H1 (cell line): ENCODE results near the gene CTF1. TPM values are rescaled to one million over a fixed set of nuclear protein-coding genes. Genes with fewer than 3 reads are reported as not detected.

Source experiments
- ATF2 ChIP-seq: IDR thresholded peaks from 2 replicates; pipeline ENCODE4 v1.6.1; 2012; ENCODE audit warnings: low read length, inconsistent platforms
- HDAC2 ChIP-seq, 2 experiments: fragments of 300-600 bp in 1 of 2; sonication (generic) in 1 of 2; IDR thresholded peaks; 2 replicates each; pipeline ENCODE4 v1.6.1; 2011 to 2012; ENCODE audit warnings: low read depth in 2 of 2, low read length in 2 of 2, mild to moderate bottlenecking in 2 of 2, moderate library complexity in 2 of 2, borderline replicate concordance in 1 of 2, inconsistent platforms in 1 of 2
- JUND ChIP-seq: IDR thresholded peaks from 2 replicates; pipeline ENCODE4 v1.6.1; 2011; ENCODE audit warnings: mild to moderate bottlenecking, improper control_type of control experiment, low read length
- MAFK ChIP-seq: IDR thresholded peaks from 2 replicates; pipeline ENCODE4 v1.6.1; 2012; ENCODE audit warnings: low read depth, mild to moderate bottlenecking, improper control_type of control experiment, low read length
- MAX ChIP-seq: IDR thresholded peaks from 2 replicates; pipeline ENCODE4 v1.6.1; 2012; ENCODE audit warnings: inconsistent platforms
- PHF8 ChIP-seq: fragments of 200-600 bp; sonication (generic); conservative IDR thresholded peaks from 2 replicates; pipeline ENCODE4 v1.7.1; 2012; ENCODE audit warnings: low read depth, mild to moderate bottlenecking, inconsistent platforms, low read length, moderate library complexity
- SP2 ChIP-seq: IDR thresholded peaks from 2 replicates; pipeline ENCODE4 v1.6.1; 2012; ENCODE audit warnings: mild to moderate bottlenecking, low read length, inconsistent platforms
- TBP ChIP-seq: IDR thresholded peaks from 2 replicates; pipeline ENCODE4 v1.6.1; 2011; ENCODE audit warnings: low read depth, low read length, improper control_type of control experiment
- polyA plus RNA-seq, 7 experiments: library from polyadenylated mRNA; depleted of rRNA in 3 of 7; stranded (reverse) in 5 of 7; unstranded in 2 of 7; fragments of >200 nt in 5 of 7; fragments of 200-250 nt in 2 of 7; gene quantifications; 1 replicate in 5 of 7; 2 replicates in 1 of 7; 4 replicates in 1 of 7; pipeline versions ENCODE4 v1.2.1 to v1.2.3, GENCODE V29; 2011 to 2013; ENCODE audit warnings: missing spikeins in 2 of 7, mixed read lengths in 2 of 7
- total RNA-seq: library from RNA; stranded (reverse); fragmentation: NEBNext Ultra II Directional; extraction: Animal tissue kit (Norgen Biotek cat#: 25700); gene quantifications from 2 replicates; pipeline ENCODE4 v1.2.1, GENCODE V29; 2021
- TF ChIP-seq, protein P1 (sequence below): fragments of 300-600 bp; sonication (generic); IDR thresholded peaks from 2 replicates; pipeline ENCODE4 v1.7.1; 2012; ENCODE audit warnings: low read length, moderate library complexity, mild to moderate bottlenecking, inconsistent platforms; ENCODE audit not compliant: insufficient replicate concordance

Gene CTF1
- total and polyA plus RNA-seq, 2 of the 8 experiments (the other 6 are each of a cell fraction or from before 2014, with no cell fraction given): 0.97 to 3.4 TPM

- TF ChIP-seq ATF2: no peak
- no peak for TF ChIP-seq MAX
- no peak for TF ChIP-seq TBP
- TF ChIP-seq, protein P1, sequence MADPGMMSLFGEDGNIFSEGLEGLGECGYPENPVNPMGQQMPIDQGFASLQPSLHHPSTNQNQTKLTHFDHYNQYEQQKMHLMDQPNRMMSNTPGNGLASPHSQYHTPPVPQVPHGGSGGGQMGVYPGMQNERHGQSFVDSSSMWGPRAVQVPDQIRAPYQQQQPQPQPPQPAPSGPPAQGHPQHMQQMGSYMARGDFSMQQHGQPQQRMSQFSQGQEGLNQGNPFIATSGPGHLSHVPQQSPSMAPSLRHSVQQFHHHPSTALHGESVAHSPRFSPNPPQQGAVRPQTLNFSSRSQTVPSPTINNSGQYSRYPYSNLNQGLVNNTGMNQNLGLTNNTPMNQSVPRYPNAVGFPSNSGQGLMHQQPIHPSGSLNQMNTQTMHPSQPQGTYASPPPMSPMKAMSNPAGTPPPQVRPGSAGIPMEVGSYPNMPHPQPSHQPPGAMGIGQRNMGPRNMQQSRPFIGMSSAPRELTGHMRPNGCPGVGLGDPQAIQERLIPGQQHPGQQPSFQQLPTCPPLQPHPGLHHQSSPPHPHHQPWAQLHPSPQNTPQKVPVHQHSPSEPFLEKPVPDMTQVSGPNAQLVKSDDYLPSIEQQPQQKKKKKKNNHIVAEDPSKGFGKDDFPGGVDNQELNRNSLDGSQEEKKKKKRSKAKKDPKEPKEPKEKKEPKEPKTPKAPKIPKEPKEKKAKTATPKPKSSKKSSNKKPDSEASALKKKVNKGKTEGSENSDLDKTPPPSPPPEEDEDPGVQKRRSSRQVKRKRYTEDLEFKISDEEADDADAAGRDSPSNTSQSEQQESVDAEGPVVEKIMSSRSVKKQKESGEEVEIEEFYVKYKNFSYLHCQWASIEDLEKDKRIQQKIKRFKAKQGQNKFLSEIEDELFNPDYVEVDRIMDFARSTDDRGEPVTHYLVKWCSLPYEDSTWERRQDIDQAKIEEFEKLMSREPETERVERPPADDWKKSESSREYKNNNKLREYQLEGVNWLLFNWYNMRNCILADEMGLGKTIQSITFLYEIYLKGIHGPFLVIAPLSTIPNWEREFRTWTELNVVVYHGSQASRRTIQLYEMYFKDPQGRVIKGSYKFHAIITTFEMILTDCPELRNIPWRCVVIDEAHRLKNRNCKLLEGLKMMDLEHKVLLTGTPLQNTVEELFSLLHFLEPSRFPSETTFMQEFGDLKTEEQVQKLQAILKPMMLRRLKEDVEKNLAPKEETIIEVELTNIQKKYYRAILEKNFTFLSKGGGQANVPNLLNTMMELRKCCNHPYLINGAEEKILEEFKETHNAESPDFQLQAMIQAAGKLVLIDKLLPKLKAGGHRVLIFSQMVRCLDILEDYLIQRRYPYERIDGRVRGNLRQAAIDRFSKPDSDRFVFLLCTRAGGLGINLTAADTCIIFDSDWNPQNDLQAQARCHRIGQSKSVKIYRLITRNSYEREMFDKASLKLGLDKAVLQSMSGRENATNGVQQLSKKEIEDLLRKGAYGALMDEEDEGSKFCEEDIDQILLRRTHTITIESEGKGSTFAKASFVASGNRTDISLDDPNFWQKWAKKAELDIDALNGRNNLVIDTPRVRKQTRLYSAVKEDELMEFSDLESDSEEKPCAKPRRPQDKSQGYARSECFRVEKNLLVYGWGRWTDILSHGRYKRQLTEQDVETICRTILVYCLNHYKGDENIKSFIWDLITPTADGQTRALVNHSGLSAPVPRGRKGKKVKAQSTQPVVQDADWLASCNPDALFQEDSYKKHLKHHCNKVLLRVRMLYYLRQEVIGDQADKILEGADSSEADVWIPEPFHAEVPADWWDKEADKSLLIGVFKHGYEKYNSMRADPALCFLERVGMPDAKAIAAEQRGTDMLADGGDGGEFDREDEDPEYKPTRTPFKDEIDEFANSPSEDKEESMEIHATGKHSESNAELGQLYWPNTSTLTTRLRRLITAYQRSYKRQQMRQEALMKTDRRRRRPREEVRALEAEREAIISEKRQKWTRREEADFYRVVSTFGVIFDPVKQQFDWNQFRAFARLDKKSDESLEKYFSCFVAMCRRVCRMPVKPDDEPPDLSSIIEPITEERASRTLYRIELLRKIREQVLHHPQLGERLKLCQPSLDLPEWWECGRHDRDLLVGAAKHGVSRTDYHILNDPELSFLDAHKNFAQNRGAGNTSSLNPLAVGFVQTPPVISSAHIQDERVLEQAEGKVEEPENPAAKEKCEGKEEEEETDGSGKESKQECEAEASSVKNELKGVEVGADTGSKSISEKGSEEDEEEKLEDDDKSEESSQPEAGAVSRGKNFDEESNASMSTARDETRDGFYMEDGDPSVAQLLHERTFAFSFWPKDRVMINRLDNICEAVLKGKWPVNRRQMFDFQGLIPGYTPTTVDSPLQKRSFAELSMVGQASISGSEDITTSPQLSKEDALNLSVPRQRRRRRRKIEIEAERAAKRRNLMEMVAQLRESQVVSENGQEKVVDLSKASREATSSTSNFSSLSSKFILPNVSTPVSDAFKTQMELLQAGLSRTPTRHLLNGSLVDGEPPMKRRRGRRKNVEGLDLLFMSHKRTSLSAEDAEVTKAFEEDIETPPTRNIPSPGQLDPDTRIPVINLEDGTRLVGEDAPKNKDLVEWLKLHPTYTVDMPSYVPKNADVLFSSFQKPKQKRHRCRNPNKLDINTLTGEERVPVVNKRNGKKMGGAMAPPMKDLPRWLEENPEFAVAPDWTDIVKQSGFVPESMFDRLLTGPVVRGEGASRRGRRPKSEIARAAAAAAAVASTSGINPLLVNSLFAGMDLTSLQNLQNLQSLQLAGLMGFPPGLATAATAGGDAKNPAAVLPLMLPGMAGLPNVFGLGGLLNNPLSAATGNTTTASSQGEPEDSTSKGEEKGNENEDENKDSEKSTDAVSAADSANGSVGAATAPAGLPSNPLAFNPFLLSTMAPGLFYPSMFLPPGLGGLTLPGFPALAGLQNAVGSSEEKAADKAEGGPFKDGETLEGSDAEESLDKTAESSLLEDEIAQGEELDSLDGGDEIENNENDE: no peak
- TF ChIP-seq HDAC2 (IDR thresholded peaks at IDR 0.05; ENCODE audit: borderline replicate concordance in 1 of 2, low read depth in 2 of 2, low read length in 2 of 2): no peak
- no peak for TF ChIP-seq PHF8
- TF ChIP-seq SP2: no peak
- TF ChIP-seq MAFK: no peak
- TF ChIP-seq JUND: no peak
Observed at GRCh38 chr16:30876867-30877266, 19.5 kb upstream of the CTF1 start (continued).
